GM12865 (cell line): ENCODE data around the gene HDLBP.

Experiments used
- DNase-seq: peaks from one replicate; pipeline ENCODE4 v3.0.0; 2010; ENCODE audit warnings: low read depth
- H3K4me3 ChIP-seq: 2 replicates; pipeline ENCODE4 v1.5.1; 2011; ENCODE audit warnings: mild to moderate bottlenecking, low read depth, low read length, control low read depth
- TF ChIP-seq, protein P1 (sequence below): IDR thresholded peaks from 2 replicates; pipeline ENCODE4 v1.5.1; 2011; ENCODE audit warnings: low read length, control low read depth, low read depth, inconsistent platforms; ENCODE audit not compliant: insufficient read depth; ENCODE audit errors: missing control alignments

The HDLBP gene

DNA sequence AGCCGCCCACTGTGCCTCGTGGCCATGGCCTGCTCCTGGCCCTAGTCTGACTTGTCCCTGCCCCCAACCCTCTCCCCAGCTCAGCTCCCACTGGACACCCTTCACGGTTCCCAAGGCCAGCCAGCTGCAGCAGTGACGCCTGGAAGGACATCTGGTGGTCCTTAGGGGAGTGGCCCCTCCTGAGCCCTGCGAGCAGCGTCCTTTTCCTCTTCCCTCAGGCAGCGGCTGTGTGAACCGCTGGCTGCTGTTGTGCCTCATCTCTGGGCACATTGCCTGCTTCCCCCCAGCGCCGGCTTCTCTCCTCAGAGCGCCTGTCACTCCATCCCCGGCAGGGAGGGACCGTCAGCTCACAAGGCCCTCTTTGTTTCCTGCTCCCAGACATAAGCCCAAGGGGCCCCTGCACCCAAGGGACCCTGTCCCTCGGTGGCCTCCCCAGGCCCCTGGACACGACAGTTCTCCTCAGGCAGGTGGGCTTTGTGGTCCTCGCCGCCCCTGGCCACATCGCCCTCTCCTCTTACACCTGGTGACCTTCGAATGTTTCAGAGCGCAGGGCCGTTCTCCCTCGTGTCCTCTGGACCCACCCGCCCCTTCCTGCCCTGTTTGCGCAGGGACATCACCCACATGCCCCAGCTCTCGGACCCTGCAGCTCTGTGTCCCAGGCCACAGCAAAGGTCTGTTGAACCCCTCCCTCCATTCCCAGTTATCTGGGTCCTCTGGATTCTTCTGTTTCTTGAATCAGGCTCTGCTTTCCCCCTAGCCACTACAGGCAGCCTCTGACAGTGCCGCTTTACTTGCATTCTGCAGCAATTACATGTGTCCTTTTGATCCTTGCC is 91.2 kb downstream of the HDLBP start:
- no peak overlapping the region for H3K4me3 ChIP-seq
- TF ChIP-seq, protein P1, sequence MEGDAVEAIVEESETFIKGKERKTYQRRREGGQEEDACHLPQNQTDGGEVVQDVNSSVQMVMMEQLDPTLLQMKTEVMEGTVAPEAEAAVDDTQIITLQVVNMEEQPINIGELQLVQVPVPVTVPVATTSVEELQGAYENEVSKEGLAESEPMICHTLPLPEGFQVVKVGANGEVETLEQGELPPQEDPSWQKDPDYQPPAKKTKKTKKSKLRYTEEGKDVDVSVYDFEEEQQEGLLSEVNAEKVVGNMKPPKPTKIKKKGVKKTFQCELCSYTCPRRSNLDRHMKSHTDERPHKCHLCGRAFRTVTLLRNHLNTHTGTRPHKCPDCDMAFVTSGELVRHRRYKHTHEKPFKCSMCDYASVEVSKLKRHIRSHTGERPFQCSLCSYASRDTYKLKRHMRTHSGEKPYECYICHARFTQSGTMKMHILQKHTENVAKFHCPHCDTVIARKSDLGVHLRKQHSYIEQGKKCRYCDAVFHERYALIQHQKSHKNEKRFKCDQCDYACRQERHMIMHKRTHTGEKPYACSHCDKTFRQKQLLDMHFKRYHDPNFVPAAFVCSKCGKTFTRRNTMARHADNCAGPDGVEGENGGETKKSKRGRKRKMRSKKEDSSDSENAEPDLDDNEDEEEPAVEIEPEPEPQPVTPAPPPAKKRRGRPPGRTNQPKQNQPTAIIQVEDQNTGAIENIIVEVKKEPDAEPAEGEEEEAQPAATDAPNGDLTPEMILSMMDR: no peak
- DNase-seq: no peak

DNA sequence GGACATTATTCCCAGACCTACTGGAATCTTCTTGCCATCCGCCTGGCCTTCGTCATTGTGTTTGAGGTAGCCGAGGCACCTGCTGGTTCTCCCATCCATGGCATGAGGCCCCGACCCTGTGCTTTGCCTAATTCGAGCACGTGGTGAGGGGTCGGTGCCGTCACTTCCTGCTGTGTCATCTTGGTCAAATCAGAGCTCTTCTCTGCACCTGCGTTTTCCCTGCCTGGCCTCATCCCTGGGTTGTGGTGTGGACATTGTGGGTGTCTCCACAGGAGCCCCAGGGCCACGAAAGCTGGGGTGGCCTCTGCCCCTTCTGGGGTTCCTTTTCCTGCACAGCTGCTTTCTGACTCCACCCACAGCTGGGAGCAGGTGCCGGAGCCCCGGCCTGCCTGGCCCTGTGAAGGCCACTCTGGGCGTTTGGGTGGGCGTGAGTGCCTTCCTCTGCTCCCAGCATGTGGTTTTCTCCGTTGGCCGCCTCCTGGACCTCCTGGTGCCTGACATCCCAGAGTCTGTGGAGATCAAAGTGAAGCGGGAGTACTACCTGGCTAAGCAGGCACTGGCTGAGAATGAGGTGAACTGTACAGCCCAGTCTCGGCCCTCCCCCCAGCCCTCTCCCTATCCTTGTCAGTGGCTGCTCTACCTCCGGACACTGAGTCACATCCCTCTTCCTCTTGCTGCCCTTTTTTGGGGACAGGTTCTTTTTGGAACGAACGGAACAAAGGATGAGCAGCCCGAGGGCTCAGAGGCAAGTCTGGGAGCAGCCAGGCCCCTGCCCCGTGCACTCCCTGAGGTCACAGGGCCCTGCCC is 92.1 kb downstream of the HDLBP start:
- DNase-seq: no peak
- TF ChIP-seq, protein P1: no peak
- H3K4me3 ChIP-seq: no peak overlapping the region

DNA sequence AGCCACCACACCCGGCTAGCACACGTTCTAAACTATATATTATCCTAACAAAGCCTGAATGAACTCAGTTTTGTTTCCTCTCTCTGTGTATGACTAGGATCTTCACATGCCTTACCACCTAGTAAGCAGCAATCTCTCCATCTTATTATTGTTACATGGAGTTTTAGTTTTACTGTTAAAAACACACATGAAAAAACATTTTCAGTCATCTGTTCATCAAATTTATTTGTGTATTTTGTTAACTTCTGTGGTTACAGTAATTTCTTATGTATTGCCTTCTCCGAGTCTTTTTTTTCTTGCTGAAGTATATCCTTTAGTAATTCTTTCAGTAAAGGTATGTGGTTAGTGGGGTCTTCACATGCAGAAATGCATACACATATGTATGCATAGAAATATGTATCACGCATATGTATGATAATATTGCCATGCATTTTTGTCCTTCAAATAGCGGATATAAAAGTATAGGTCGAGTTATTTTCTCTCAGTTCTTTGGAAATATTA is 95.6 kb downstream of the HDLBP start:
- H3K4me3 ChIP-seq: no peak overlapping the region
- no peak for DNase-seq
- TF ChIP-seq, protein P1: no peak

DNA sequence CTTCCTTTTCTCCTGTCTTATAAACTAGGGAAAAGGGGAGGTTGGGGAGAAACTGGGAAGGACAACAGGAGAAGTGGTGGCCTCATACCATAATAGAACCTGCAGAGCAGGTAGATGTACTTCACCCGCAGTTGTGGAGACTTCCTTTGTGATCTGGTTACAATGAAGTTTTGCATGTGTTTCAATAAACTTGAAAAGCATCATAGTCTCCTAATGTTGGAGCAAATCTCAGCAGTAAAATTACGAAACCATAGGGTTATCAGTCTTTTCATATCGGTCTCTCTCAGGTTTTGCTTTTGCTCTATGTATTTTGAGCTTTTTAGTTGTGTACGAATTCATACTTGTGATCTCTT is 96.5 kb downstream of the HDLBP start:
- no peak for DNase-seq
- TF ChIP-seq, protein P1: no peak
- H3K4me3 ChIP-seq: peak overlapping the region; percentile 74

DNA sequence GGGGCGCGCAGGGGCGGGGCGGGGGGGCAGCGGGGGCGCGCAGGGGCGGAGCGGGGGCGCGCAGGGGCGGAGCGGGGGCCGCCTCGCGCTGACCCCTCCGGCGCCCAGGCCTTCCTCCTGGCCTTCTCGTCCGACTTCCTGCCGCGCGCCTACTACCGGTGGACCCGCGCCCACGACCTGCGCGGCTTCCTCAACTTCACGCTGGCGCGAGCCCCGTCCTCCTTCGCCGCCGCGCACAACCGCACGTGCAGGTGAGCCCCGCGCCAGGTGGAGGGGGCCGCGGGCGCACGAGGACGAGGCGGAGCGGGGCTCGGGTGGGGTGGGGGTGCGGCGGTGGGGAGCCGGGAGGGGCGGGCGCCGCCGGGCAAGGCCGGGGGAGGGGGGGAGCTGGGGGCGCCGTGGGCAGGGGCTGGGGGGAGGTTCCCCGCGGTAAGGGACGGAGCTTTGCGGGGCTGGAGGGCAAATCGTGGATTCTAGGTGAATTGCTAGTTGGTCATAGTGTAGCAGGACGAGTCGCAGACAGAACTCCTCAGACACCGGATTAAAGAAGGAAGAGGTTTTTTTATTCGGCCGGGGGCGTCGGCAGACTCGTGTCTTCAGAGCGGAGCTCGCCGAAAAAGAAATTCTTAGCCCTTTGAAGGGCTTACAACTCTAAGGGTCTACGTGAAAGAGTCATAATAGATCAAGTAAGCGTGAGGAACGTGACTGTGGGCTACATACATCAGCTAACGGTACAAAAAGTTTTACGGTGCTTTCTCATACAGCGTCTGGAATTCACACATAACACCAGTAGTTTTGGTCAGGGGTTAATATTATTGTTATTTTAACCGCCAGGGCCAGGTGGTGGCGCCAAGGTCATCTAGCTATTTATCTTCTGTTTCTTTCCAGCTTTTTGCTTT is 97.1 kb downstream of the HDLBP start:
- TF ChIP-seq, protein P1: peak; percentile 10
- peak; percentile 50 for DNase-seq
- H3K4me3 ChIP-seq: peak overlapping the region; percentile 74

DNA sequence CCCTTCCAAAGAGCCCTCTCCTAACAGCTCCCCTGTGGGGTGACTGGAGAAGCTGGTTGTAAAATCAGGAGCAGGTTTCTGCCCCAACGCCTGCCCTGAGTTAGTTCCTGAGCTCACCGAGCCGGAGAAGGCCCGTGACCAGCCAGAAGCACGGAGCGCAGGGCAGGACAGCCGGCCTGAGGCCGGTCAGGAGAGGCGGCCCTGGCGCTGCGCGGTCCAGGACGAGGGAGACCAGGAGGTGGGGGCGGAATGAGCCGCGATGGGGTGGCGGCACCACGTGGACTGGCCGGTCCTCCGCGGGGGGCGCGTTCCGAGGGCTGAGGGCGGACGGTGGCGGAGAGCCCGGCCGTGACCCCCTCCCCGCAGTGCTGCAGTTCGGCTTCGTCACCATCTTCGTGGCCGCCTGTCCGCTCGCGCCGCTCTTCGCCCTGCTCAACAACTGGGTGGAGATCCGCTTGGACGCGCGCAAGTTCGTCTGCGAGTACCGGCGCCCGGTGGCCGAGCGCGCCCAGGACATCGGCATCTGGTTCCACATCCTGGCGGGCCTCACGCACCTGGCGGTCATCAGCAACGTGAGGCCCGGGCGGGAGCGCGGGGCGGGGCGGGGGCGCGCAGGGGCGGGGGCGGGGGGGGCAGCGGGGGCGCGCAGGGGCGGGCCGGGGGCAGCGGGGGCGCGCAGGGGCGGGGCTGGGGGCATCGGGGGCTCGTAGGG is 98.0 kb downstream of the HDLBP start:
- DNase-seq: peak; percentile 79
- peak overlapping the region; percentile 50 for H3K4me3 ChIP-seq
- TF ChIP-seq, protein P1: no peak
